ENCODE data around the gene CNOT1.

Gene CNOT1

DNA sequence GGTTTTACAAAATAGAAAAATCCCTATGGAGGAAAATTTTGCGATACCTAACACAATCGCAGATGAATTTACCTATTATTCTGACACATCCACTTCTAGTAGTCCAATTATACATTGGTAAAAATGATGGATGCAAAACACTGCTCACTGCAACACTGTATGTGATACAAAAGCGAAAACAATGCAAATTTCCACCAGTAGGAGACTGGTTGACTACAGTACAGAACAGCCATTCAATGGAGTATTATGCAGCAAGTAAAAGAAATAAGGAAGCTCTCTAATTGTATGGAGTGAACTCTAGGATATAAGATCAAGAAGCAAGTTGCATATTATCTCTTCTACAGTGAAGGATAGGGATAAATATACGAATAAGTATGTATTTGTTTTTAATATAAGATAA lies 65.9 kb downstream of the CNOT1 start:
- Histone ChIP-seq H3K9ac (ENCODE audit: low read length) (no peak overlapping the region), H4K20me1 (ENCODE audit: insufficient read depth, low read length) (no peaks in the 10 kb centered on the region; the same call in 1 of the 2 replicates), H2AFZ (ENCODE audit: low read length) (no peak overlapping the region), H3K9me3 (replicated peaks; ENCODE audit: insufficient read depth, low read length) (no peaks in the 10 kb centered on the region), H3K36me3 (replicated peaks; ENCODE audit: insufficient read depth, low read length) (peaks cover 15% of the 10 kb centered on the region; the same call in 1 of the 2 replicates), H3K4me2 (ENCODE audit: low read depth, low read length) (no peak overlapping the region), H3K4me3 (ENCODE audit: low read length) (no peak overlapping the region), H3K27ac (ENCODE audit: low read length) (no peak overlapping the region), H3K79me2 (ENCODE audit: low read length) (peaks cover 73% of the 10 kb centered on the region), H3K9me2 (replicated peaks; ENCODE audit: insufficient read depth, low read length) (no peaks in the 10 kb centered on the region), H3K27me3 (replicated peaks; ENCODE audit: insufficient read depth, low read length) (no peaks in the 10 kb centered on the region), H3F3A (ENCODE audit: insufficient read depth, low read length) (no peaks in the 10 kb centered on the region), H3K4me1 (ENCODE audit: low read length) (no peaks in the 10 kb centered on the region)
- DNase-seq, result no peak
- TF ChIP-seq CTCF (IDR thresholded peaks at IDR 0.05; ENCODE audit: low read length), result 0 out of 2 replicates have a peak, but pooled peaks have one; percentile 6
- TF ChIP-seq EZH2phosphoT487 (IDR thresholded peaks at IDR 0.05; ENCODE audit: low read length), result no peak

- Histone ChIP-seq H3F3A (ENCODE audit: insufficient read depth, low read length) (no peaks in the 10 kb centered on the region), H3K36me3 (replicated peaks; ENCODE audit: insufficient read depth, low read length) (peaks cover 19% of the 10 kb centered on the region; the same call in 1 of the 2 replicates), H3K9me2 (replicated peaks; ENCODE audit: insufficient read depth, low read length) (no peaks in the 10 kb centered on the region), H3K27me3 (replicated peaks; ENCODE audit: insufficient read depth, low read length) (no peaks in the 10 kb centered on the region), H3K27ac (ENCODE audit: low read length) (no peak overlapping the region), H3K9ac (ENCODE audit: low read length) (no peak overlapping the region), H3K79me2 (ENCODE audit: low read length) (peaks cover 75% of the 10 kb centered on the region), H2AFZ (ENCODE audit: low read length) (no peak overlapping the region), H3K4me3 (ENCODE audit: low read length) (no peak overlapping the region), H3K9me3 (replicated peaks; ENCODE audit: insufficient read depth, low read length) (no peaks in the 10 kb centered on the region), H3K4me1 (ENCODE audit: low read length) (no peaks in the 10 kb centered on the region), H4K20me1 (ENCODE audit: insufficient read depth, low read length) (no peaks in the 10 kb centered on the region; the same call in 1 of the 2 replicates), H3K4me2 (ENCODE audit: low read depth, low read length) (no peak overlapping the region)
- TF ChIP-seq EZH2phosphoT487 (IDR thresholded peaks at IDR 0.05; ENCODE audit: low read length) (no peak), CTCF (IDR thresholded peaks at IDR 0.05; ENCODE audit: low read length) (no peak), EZH2 (optimal IDR thresholded peaks at IDR 0.05; ENCODE audit: low read depth, low read length) (no peak)
- no peak for DNase-seq
Measured at GRCh38 chr16:58563235-58563634, 66.4 kb downstream of the CNOT1 start.

DNA sequence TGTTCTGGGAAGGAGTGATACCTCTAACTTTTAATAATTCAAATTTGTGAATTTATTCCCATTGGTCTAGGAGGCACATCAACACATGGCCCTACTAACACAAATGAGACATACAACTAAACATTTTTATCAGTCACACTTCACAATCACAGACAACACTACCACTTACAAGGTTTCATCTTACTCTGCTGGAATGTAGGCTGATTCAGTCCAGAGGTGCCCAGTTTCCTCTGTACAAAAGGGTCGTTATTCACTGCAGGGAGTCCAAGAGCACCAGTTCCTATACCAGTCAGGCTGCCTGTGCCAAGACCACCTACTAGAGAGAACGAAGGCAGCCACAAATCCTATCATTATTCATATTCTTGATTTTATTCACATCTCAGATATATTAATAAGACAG lies 72.9 kb downstream of the CNOT1 start:
- Histone ChIP-seq H2AFZ (ENCODE audit: low read length) (no peak overlapping the region), H3K4me2 (ENCODE audit: low read depth, low read length) (no peak overlapping the region), H3K27me3 (replicated peaks; ENCODE audit: insufficient read depth, low read length) (no peaks in the 10 kb centered on the region), H3K9ac (ENCODE audit: low read length) (no peak overlapping the region), H3K36me3 (replicated peaks; ENCODE audit: insufficient read depth, low read length) (peaks cover 19% of the 10 kb centered on the region; the same call in 1 of the 2 replicates), H3F3A (ENCODE audit: insufficient read depth, low read length) (no peaks in the 10 kb centered on the region), H3K27ac (ENCODE audit: low read length) (no peak overlapping the region), H3K79me2 (ENCODE audit: low read length) (peaks cover 38% of the 10 kb centered on the region), H3K4me3 (ENCODE audit: low read length) (no peak overlapping the region), H3K4me1 (ENCODE audit: low read length) (no peaks in the 10 kb centered on the region), H3K9me2 (replicated peaks; ENCODE audit: insufficient read depth, low read length) (no peaks in the 10 kb centered on the region), H3K9me3 (replicated peaks; ENCODE audit: insufficient read depth, low read length) (no peaks in the 10 kb centered on the region), H4K20me1 (ENCODE audit: insufficient read depth, low read length) (no peaks in the 10 kb centered on the region)
- TF ChIP-seq EZH2phosphoT487 (IDR thresholded peaks at IDR 0.05; ENCODE audit: low read length), result no peak
- DNase-seq, result no peak

DNA sequence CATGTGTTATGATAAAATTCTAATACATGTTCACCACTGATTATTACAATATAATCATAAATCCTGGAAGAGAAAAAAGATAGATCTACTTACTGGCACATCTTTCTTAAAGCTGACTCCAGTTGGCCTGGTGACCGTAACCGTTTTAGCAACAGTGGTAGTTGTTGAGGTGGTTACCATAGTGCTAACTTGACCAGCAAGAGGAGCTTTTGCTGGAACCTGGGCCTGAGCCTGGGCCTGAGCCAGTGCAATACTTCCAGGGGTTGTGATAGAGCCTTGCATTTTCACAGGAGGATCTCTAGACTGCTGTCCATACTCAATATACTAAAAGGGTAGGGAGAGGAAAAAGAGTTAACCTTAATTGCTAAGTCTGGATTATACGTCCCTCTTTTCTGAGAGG lies 78.1 kb downstream of the CNOT1 start:
- no peak for TF ChIP-seq EZH2phosphoT487 (IDR thresholded peaks at IDR 0.05; ENCODE audit: low read length)
- TF ChIP-seq CTCF (IDR thresholded peaks at IDR 0.05; ENCODE audit: low read length), result no peak
- TF ChIP-seq EZH2 (optimal IDR thresholded peaks at IDR 0.05; ENCODE audit: low read depth, low read length), result no peak
- DNase-seq, result no peak
- Histone ChIP-seq H3K9me2 (replicated peaks; ENCODE audit: insufficient read depth, low read length) (no peaks in the 10 kb centered on the region), H3K79me2 (ENCODE audit: low read length) (peaks cover 30% of the 10 kb centered on the region), H2AFZ (ENCODE audit: low read length) (no peak overlapping the region), H3F3A (ENCODE audit: insufficient read depth, low read length) (no peaks in the 10 kb centered on the region), H4K20me1 (ENCODE audit: insufficient read depth, low read length) (no peaks in the 10 kb centered on the region), H3K36me3 (replicated peaks; ENCODE audit: insufficient read depth, low read length) (peaks cover 9% of the 10 kb centered on the region; the same call in 1 of the 2 replicates), H3K4me1 (ENCODE audit: low read length) (no peaks in the 10 kb centered on the region), H3K9ac (ENCODE audit: low read length) (no peak overlapping the region), H3K27me3 (replicated peaks; ENCODE audit: insufficient read depth, low read length) (no peaks in the 10 kb centered on the region), H3K4me2 (ENCODE audit: low read depth, low read length) (no peak overlapping the region), H3K27ac (ENCODE audit: low read length) (no peak overlapping the region), H3K4me3 (ENCODE audit: low read length) (no peak overlapping the region), H3K9me3 (replicated peaks; ENCODE audit: insufficient read depth, low read length) (no peaks in the 10 kb centered on the region)

All from MM.1S (cell line).